Nephron (organoid): ENCODE data around the gene SYT6.

Experiments
- H3K27ac Mint-ChIP-seq, 3 experiments: 2 replicates each; pipeline ENCODE4 v1.8.0; 2020; ENCODE audit warnings: mixed read lengths in 3 of 3, mild to moderate bottlenecking in 2 of 3, moderate library complexity in 1 of 3
- H3K27me3 Mint-ChIP-seq: 2 replicates; pipeline ENCODE4 v1.8.0; 2021; ENCODE audit warnings: low read depth, mild to moderate bottlenecking, moderate library complexity, mixed read lengths
- H3K36me3 Mint-ChIP-seq: 2 replicates; pipeline ENCODE4 v1.8.0; 2020; ENCODE audit warnings: low read depth, mixed read lengths
- H3K4me1 Mint-ChIP-seq: 2 replicates; pipeline ENCODE4 v1.8.0; 2020; ENCODE audit warnings: mixed read lengths
- H3K4me3 Mint-ChIP-seq, 3 experiments: 2 replicates each; pipeline ENCODE4 v1.8.0; 2020; ENCODE audit warnings: mild to moderate bottlenecking in 3 of 3, mixed read lengths in 3 of 3, moderate library complexity in 2 of 3
- H3K9me3 Mint-ChIP-seq: 2 replicates; pipeline ENCODE4 v1.8.0; 2020; ENCODE audit warnings: mixed read lengths
- CTCF ChIP-seq, 3 experiments: fragments of 200-600 bp; sonication (generic); IDR thresholded peaks; one replicate each; pipeline ENCODE4 v1.5.0; 2021; ENCODE audit warnings: antibody characterized with exemption in 3 of 3; ENCODE audit not compliant: unreplicated experiment in 3 of 3

Gene SYT6

GRCh38 chr1:114144016-114144415 is 9.7 kb downstream of the SYT6 start:
- no peaks in the 10 kb centered on the region for H3K4me1 Mint-ChIP-seq
- H3K27me3 Mint-ChIP-seq: peaks cover 32% of the 10 kb centered on the region
- H3K9me3 Mint-ChIP-seq: peaks cover 2% of the 10 kb centered on the region
- no peaks in the 10 kb centered on the region for H3K36me3 Mint-ChIP-seq
- H3K27ac Mint-ChIP-seq: no peak overlapping the region
- no peak for TF ChIP-seq CTCF (IDR thresholded peaks at IDR 0.05; ENCODE audit: unreplicated experiment in 3 of 3)
- no peak overlapping the region for H3K4me3 Mint-ChIP-seq

- peaks cover 14% of the 10 kb centered on the region for H3K27me3 Mint-ChIP-seq
- H3K27ac Mint-ChIP-seq: no peak overlapping the region
- no peaks in the 10 kb centered on the region for H3K36me3 Mint-ChIP-seq
- no peak overlapping the region for H3K4me3 Mint-ChIP-seq
- TF ChIP-seq CTCF (IDR thresholded peaks at IDR 0.05; ENCODE audit: unreplicated experiment in 3 of 3): no peak
- H3K9me3 Mint-ChIP-seq: peaks cover 2% of the 10 kb centered on the region
- H3K4me1 Mint-ChIP-seq: peaks cover 12% of the 10 kb centered on the region
Measured at GRCh38 chr1:114139540-114139939, 14.1 kb downstream of the SYT6 start.

- Mint-ChIP-seq H3K4me1 (peaks cover 12% of the 10 kb centered on the region), H3K36me3 (no peaks in the 10 kb centered on the region), H3K27me3 (peaks cover 14% of the 10 kb centered on the region), H3K4me3 (no peak overlapping the region), H3K27ac (no peak overlapping the region), H3K9me3 (peaks cover 2% of the 10 kb centered on the region)
- no peak for TF ChIP-seq CTCF (IDR thresholded peaks at IDR 0.05; ENCODE audit: unreplicated experiment in 3 of 3)
Measured at GRCh38 chr1:114137497-114137896, 16.2 kb downstream of the SYT6 start.

- H3K27ac Mint-ChIP-seq: no peak overlapping the region
- H3K27me3 Mint-ChIP-seq: peaks cover 11% of the 10 kb centered on the region
- H3K4me1 Mint-ChIP-seq: peaks cover 12% of the 10 kb centered on the region
- no peak for TF ChIP-seq CTCF (IDR thresholded peaks at IDR 0.05; ENCODE audit: unreplicated experiment in 3 of 3)
- no peaks in the 10 kb centered on the region for H3K36me3 Mint-ChIP-seq
- H3K4me3 Mint-ChIP-seq: no peak overlapping the region
- no peaks in the 10 kb centered on the region for H3K9me3 Mint-ChIP-seq
Measured at GRCh38 chr1:114135786-114136185, 17.9 kb downstream of the SYT6 start.

GRCh38 chr1:114134518-114134917 is 19.2 kb downstream of the SYT6 start:
- H3K4me3 Mint-ChIP-seq: no peak overlapping the region
- H3K27me3 Mint-ChIP-seq: peaks cover 10% of the 10 kb centered on the region
- no peaks in the 10 kb centered on the region for H3K9me3 Mint-ChIP-seq
- H3K36me3 Mint-ChIP-seq: no peaks in the 10 kb centered on the region
- no peak overlapping the region for H3K27ac Mint-ChIP-seq
- TF ChIP-seq CTCF (IDR thresholded peaks at IDR 0.05; ENCODE audit: unreplicated experiment in 3 of 3): no peak
- peaks cover 12% of the 10 kb centered on the region for H3K4me1 Mint-ChIP-seq

- Mint-ChIP-seq H3K4me3 (no peak overlapping the region), H3K4me1 (peaks cover 18% of the 10 kb centered on the region), H3K27me3 (peaks cover 13% of the 10 kb centered on the region), H3K36me3 (no peaks in the 10 kb centered on the region), H3K9me3 (no peaks in the 10 kb centered on the region), H3K27ac (no peak overlapping the region)
- TF ChIP-seq CTCF (IDR thresholded peaks at IDR 0.05; ENCODE audit: unreplicated experiment in 3 of 3): no peak
Measured at GRCh38 chr1:114133129-114133528, 20.5 kb downstream of the SYT6 start.
